Stimulated activated naive CD8-positive, alpha-beta T cell treated with anti-CD3 and anti-CD28 coated beads, Interleukin-15, Interleukin-2, amounts not matched to agents 100 ng/mL and 50 ng/mL, for 24 hours (primary cell): Measurements from ENCODE around the gene PRKN.

Experiments
- H3K27ac Mint-ChIP-seq: one replicate; pipeline ENCODE4 v1.8.0; 2021; ENCODE audit warnings: mild to moderate bottlenecking, mixed read lengths
- H3K27me3 Mint-ChIP-seq: one replicate; pipeline ENCODE4 v1.8.0; 2021; ENCODE audit warnings: mixed read lengths
- H3K36me3 Mint-ChIP-seq: one replicate; pipeline ENCODE4 v1.8.0; 2021; ENCODE audit warnings: low read depth, mixed read lengths
- H3K4me1 Mint-ChIP-seq: one replicate; pipeline ENCODE4 v1.8.0; 2021; ENCODE audit warnings: low read depth, mixed read lengths
- H3K4me3 Mint-ChIP-seq: one replicate; pipeline ENCODE4 v1.8.0; 2021; ENCODE audit warnings: mild to moderate bottlenecking, mixed read lengths
- H3K9me3 Mint-ChIP-seq: one replicate; pipeline ENCODE4 v1.8.0; 2021; ENCODE audit warnings: mixed read lengths

Gene PRKN

GRCh38 chr6:162627825-162628224 lies 99.7 kb downstream of the PRKN start:
- peaks cover 15% of the 10 kb centered on the region for H3K9me3 Mint-ChIP-seq
- H3K4me3 Mint-ChIP-seq: no peak overlapping the region
- no peak overlapping the region for H3K27ac Mint-ChIP-seq
- no peaks in the 10 kb centered on the region for H3K4me1 Mint-ChIP-seq
- H3K27me3 Mint-ChIP-seq: no peaks in the 10 kb centered on the region
- no peaks in the 10 kb centered on the region for H3K36me3 Mint-ChIP-seq

- H3K4me3 Mint-ChIP-seq: no peak overlapping the region
- H3K27me3 Mint-ChIP-seq: no peaks in the 10 kb centered on the region
- peaks cover 15% of the 10 kb centered on the region for H3K9me3 Mint-ChIP-seq
- no peaks in the 10 kb centered on the region for H3K36me3 Mint-ChIP-seq
- no peak overlapping the region for H3K27ac Mint-ChIP-seq
- no peaks in the 10 kb centered on the region for H3K4me1 Mint-ChIP-seq
Measured at GRCh38 chr6:162627362-162627761, 100.2 kb downstream of the PRKN start.

DNA sequence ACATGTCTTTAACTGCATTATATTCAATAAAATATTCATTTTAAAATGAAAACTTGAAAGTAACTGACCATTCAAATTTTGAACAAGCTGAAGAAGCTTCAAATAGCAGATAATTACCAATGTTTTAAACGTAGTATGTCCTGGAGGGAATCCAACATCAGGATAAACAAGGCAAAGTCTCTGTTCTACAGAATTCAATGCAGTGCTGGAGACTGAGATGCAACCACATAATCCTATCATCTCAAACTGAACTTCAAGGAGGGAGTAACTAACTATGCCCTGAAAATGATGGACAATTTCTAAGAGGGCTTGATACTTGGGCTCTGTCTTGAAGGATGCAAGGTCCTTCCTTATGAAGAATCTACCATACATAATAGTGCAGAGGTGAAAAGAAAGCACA lies 100.7 kb downstream of the PRKN start:
- no peaks in the 10 kb centered on the region for H3K36me3 Mint-ChIP-seq
- no peak overlapping the region for H3K4me3 Mint-ChIP-seq
- no peaks in the 10 kb centered on the region for H3K4me1 Mint-ChIP-seq
- H3K27ac Mint-ChIP-seq: no peak overlapping the region
- H3K9me3 Mint-ChIP-seq: peaks cover 15% of the 10 kb centered on the region
- no peaks in the 10 kb centered on the region for H3K27me3 Mint-ChIP-seq

GRCh38 chr6:162625846-162626540 lies 101.6 kb downstream of the PRKN start:
- Mint-ChIP-seq H3K9me3 (peaks cover 15% of the 10 kb centered on the region), H3K4me1 (no peaks in the 10 kb centered on the region), H3K4me3 (no peak overlapping the region), H3K27ac (no peak overlapping the region), H3K27me3 (no peaks in the 10 kb centered on the region), H3K36me3 (no peaks in the 10 kb centered on the region)

DNA sequence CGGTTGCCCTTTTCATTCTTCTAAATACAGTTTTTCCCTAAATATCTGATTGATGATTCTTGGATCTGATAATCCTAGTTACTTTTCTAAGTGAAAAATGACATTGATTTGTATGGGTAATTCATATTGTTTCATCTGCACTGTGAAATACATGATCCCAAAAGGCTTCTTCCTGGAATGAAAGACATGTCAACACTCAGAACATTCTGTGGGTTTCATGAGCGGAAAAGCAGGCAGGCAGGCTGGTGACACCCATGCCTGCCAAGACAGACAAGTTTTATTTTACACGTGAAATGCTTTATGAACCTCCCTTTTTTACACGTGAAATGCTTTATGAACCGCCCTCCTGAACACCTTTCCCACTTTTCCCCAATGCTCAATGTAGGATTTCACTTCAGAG lies 105.0 kb downstream of the PRKN start:
- no peaks in the 10 kb centered on the region for H3K36me3 Mint-ChIP-seq
- no peaks in the 10 kb centered on the region for H3K4me1 Mint-ChIP-seq
- no peak overlapping the region for H3K4me3 Mint-ChIP-seq
- peaks cover 4% of the 10 kb centered on the region for H3K9me3 Mint-ChIP-seq
- no peaks in the 10 kb centered on the region for H3K27me3 Mint-ChIP-seq
- no peak overlapping the region for H3K27ac Mint-ChIP-seq

DNA sequence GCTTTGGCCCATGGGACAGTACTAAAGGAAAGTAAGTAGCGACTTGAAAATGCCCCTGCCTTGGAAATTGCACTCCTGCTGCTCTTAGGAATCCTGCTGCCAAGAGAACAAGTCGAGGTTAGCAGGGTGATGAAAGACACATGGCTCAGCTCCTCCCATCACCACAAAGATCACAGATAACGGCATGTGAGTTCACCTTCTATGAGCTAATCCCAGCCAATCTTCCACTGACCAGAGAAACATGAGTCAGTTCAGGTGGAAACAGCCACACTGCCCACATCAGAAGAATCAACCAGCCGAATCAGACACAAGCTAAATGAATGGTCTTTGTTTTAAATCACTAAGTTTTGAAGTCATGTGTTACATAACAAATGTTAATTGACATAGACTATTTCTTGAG lies 106.3 kb downstream of the PRKN start:
- no peak overlapping the region for H3K4me3 Mint-ChIP-seq
- no peaks in the 10 kb centered on the region for H3K9me3 Mint-ChIP-seq
- peak overlapping the region; percentile 31 for H3K27ac Mint-ChIP-seq
- no peaks in the 10 kb centered on the region for H3K4me1 Mint-ChIP-seq
- no peaks in the 10 kb centered on the region for H3K36me3 Mint-ChIP-seq
- H3K27me3 Mint-ChIP-seq: no peaks in the 10 kb centered on the region

GRCh38 chr6:162620073-162620472 lies 107.5 kb downstream of the PRKN start:
- no peaks in the 10 kb centered on the region for H3K9me3 Mint-ChIP-seq
- H3K27me3 Mint-ChIP-seq: no peaks in the 10 kb centered on the region
- no peaks in the 10 kb centered on the region for H3K4me1 Mint-ChIP-seq
- no peak overlapping the region for H3K4me3 Mint-ChIP-seq
- no peaks in the 10 kb centered on the region for H3K36me3 Mint-ChIP-seq
- H3K27ac Mint-ChIP-seq: no peak overlapping the region

- H3K4me1 Mint-ChIP-seq: no peaks in the 10 kb centered on the region
- no peak overlapping the region for H3K27ac Mint-ChIP-seq
- H3K36me3 Mint-ChIP-seq: no peaks in the 10 kb centered on the region
- no peaks in the 10 kb centered on the region for H3K9me3 Mint-ChIP-seq
- H3K27me3 Mint-ChIP-seq: no peaks in the 10 kb centered on the region
- no peak overlapping the region for H3K4me3 Mint-ChIP-seq
Measured at GRCh38 chr6:162618448-162619002, 109.0 kb downstream of the PRKN start.

GRCh38 chr6:162615016-162615705 lies 112.4 kb downstream of the PRKN start:
- no peak overlapping the region for H3K27ac Mint-ChIP-seq
- H3K9me3 Mint-ChIP-seq: no peaks in the 10 kb centered on the region
- H3K4me3 Mint-ChIP-seq: no peak overlapping the region
- H3K36me3 Mint-ChIP-seq: no peaks in the 10 kb centered on the region
- H3K4me1 Mint-ChIP-seq: no peaks in the 10 kb centered on the region
- H3K27me3 Mint-ChIP-seq: no peaks in the 10 kb centered on the region

GRCh38 chr6:162613310-162613709 lies 114.3 kb downstream of the PRKN start:
- H3K9me3 Mint-ChIP-seq: no peaks in the 10 kb centered on the region
- H3K36me3 Mint-ChIP-seq: no peaks in the 10 kb centered on the region
- no peaks in the 10 kb centered on the region for H3K4me1 Mint-ChIP-seq
- H3K4me3 Mint-ChIP-seq: no peak overlapping the region
- H3K27me3 Mint-ChIP-seq: no peaks in the 10 kb centered on the region
- H3K27ac Mint-ChIP-seq: no peak overlapping the region

GRCh38 chr6:162612613-162613012 lies 115.0 kb downstream of the PRKN start:
- Mint-ChIP-seq H3K4me1 (no peaks in the 10 kb centered on the region), H3K36me3 (no peaks in the 10 kb centered on the region), H3K27ac (no peak overlapping the region), H3K9me3 (no peaks in the 10 kb centered on the region), H3K27me3 (no peaks in the 10 kb centered on the region), H3K4me3 (no peak overlapping the region)

DNA sequence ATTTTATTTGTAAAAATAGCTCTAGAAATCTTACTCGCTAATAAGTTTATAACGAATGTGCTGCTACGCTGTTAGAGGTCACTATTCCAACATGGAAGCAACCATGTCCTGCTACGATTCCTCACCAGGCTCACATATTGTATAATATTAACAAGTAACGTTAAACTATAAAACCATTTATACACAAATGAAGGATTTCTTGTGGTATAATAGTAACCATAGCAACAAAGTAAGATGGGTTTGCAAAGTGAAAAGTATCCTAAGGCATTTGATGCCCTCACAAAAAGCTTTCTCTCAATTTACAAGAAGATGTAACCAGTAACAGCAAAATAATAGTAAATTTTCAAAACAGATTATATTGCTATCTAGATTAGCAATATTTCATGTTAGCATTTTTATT lies 117.2 kb downstream of the PRKN start:
- Mint-ChIP-seq H3K27me3 (no peaks in the 10 kb centered on the region), H3K9me3 (no peaks in the 10 kb centered on the region), H3K4me1 (no peaks in the 10 kb centered on the region), H3K4me3 (no peak overlapping the region), H3K27ac (no peak overlapping the region), H3K36me3 (no peaks in the 10 kb centered on the region)

GRCh38 chr6:162605881-162606280 lies 121.7 kb downstream of the PRKN start:
- no peaks in the 10 kb centered on the region for H3K4me1 Mint-ChIP-seq
- H3K36me3 Mint-ChIP-seq: no peaks in the 10 kb centered on the region
- H3K27ac Mint-ChIP-seq: no peak overlapping the region
- no peaks in the 10 kb centered on the region for H3K27me3 Mint-ChIP-seq
- H3K4me3 Mint-ChIP-seq: no peak overlapping the region
- H3K9me3 Mint-ChIP-seq: no peaks in the 10 kb centered on the region

- H3K9me3 Mint-ChIP-seq: no peaks in the 10 kb centered on the region
- no peaks in the 10 kb centered on the region for H3K4me1 Mint-ChIP-seq
- H3K4me3 Mint-ChIP-seq: no peak overlapping the region
- H3K27ac Mint-ChIP-seq: no peak overlapping the region
- H3K27me3 Mint-ChIP-seq: no peaks in the 10 kb centered on the region
- H3K36me3 Mint-ChIP-seq: no peaks in the 10 kb centered on the region
Measured at GRCh38 chr6:162603231-162604015, 124.1 kb downstream of the PRKN start.

- Mint-ChIP-seq H3K9me3 (no peaks in the 10 kb centered on the region), H3K27me3 (no peaks in the 10 kb centered on the region), H3K4me1 (no peaks in the 10 kb centered on the region), H3K36me3 (no peaks in the 10 kb centered on the region), H3K4me3 (no peak overlapping the region), H3K27ac (no peak overlapping the region)
Measured at GRCh38 chr6:162602759-162603158, 124.8 kb downstream of the PRKN start.
